ENCODE results near the gene TET3.
A peak's percentile ranks its signal among the peaks of the same experiment; 100 is the strongest.
"Not testable (repeated sequence)": the region's sequence is repeated elsewhere in the genome, so short reads cannot be mapped to it uniquely, and the experiment has no call there.

TET3 gene

DNA sequence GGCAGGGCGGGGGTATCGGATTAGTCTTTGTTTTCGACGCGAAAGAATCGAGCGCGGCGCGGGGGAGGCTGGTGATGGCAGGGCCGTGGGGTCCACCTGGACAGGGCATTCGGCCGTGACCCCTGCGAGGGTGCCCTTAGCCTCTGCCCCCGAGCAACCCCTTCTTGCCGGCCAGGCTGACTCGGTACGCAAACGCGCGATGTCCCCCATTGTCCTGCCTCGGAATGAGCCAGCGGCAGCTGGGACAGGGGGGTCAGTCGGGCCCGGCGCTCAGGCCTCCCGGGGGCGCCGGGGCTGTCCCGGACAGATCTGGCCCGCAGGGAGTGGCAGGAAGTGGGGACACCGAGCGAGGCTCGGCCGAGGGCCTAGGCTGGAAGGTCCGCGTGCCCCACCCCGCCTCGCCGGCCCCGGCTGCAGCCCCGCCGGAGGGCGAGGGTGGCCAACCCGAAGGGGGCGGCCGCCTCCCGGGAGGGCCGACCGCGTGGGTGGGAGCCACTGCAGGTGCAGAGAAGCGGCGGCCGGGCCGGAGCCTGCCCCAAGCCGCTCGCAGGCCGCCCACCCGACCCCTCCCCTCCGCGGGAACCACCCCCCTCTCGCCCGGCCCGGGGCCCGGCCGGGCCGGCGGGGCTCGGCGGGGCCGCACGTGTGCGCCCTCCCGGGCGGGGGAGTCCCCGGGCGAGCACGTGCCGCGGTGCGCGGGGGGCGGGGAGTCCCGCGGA is at the start of gene TET3:
TET3 (plus strand) TSS at position 708 of the 719 bp plus-strand sequence. CDS start 1,494 bp downstream, outside the sequence.
- peak in 1 of 2 donors; percentile 53 for DNase-seq (ENCODE audit: low read depth in 1 of 2, low spot score in 1 of 2)

GRCh38 chr2:73935641-73936040 is 49.1 kb upstream of the TET3 start:
- no peak for DNase-seq (ENCODE audit: low read depth in 1 of 2, low spot score in 1 of 2)

DNA sequence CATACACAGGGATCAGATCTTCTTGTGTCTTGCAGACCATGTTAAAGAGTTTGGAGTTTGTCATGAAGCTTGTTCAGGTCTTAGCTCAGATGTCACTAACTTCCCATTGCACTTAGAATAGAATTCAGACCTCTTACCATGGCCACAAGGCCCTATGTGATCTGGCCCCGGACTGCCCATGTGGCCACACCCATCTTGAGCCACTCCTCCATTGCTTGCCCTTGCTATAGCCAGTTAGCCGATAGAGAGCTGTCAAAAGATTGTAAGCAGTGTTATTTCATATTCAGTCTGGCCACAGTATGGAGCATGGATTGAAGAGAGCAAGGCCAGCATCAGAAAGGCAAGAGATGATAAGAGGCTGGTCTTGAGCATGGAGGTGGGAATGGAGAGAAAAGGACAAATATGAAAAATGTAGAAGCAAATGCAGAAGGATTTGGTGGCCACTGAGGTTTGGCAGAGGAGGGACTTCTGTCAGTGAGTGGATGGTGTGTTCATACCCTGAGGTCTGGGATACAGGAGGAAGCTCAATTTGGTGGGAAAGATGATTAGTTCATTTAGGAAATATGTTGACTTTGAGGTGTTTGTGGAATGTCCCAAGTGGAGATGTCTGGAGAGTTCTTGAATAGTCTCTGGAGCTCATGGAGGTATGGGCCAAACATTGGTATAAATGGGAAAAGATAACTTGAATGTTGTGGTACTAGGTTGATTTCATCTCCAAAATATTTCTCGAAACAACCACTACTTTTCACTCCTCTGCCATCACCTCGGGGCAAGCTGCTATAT is 47.4 kb upstream of the TET3 start:
- no peak for DNase-seq (ENCODE audit: low read depth in 1 of 2, low spot score in 1 of 2)

- DNase-seq (ENCODE audit: low read depth in 1 of 2, low spot score in 1 of 2): no peak
These were observed 46.8 kb upstream of the TET3 start for GRCh38 chr2:73937899-73938298.

- no peak for DNase-seq (ENCODE audit: low read depth in 1 of 2, low spot score in 1 of 2)
These were observed 45.9 kb upstream of the TET3 start for GRCh38 chr2:73938718-73939352.

GRCh38 chr2:73939419-73939818 is 45.3 kb upstream of the TET3 start:
- DNase-seq (ENCODE audit: low read depth in 1 of 2, low spot score in 1 of 2): no peak

- not testable (repeated sequence) for DNase-seq (ENCODE audit: low read depth in 1 of 2, low spot score in 1 of 2)
These were observed 44.6 kb upstream of the TET3 start for GRCh38 chr2:73940066-73940465.

DNA sequence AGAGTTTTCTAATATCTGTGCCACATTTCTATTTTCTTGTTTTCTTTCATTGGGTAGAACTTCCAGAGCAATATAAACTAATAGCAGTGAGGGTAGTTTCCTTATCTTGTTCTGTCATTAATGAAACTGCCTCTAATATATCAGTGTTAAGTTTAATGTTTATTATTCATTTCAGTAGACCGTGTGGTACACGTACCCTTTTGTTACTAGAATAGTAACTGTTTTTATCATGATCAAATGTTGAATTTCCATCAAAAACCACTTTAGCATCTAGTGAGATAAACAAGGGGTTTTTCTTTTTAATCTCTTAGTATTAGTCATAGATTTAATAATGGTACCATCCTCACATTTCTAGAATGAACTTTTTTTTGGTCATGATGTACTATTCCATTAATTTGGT is 42.0 kb upstream of the TET3 start:
- DNase-seq (ENCODE audit: low read depth in 1 of 2, low spot score in 1 of 2): no peak

GRCh38 chr2:73944714-73945113 is 40.0 kb upstream of the TET3 start:
- no peak for DNase-seq (ENCODE audit: low read depth in 1 of 2, low spot score in 1 of 2)

DNA sequence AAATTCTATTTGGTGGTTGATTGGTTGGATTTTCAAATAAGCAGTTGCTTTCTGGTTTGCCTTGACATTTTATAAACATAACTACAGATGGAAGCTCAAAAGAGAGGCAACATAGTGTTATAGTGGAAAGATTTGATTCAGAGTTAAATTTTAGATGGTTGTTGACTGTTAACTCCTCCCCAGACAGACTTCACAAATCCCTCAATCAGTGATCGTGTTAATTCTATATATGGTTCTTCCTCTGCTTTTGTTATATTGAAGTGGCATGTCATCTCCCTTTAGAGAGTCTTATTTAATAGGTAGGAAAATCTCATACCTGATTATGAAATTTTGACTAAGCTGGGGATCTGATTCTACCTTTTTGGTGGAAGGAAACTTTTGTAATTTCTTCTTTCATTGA is 38.5 kb upstream of the TET3 start:
- DNase-seq (ENCODE audit: low read depth in 1 of 2, low spot score in 1 of 2): no peak

DNA sequence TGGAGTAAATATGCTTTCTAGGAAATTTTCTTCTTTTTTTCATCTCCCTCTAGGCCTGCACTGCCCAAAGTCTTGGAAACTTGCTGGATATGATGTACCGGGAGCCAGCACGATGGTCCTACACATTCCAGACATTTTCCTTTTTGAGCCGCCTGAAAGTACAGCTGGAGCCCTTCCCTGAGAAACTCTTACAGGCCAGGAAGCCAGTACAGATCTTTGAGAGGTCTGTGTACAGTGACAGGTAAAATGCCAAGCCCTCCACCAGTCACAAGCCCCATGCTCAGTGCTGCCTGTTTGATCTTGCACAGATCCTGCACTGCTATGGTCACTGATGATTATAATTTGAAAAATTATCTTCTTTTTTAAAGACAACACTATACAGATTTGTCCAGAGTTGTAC is 38.0 kb upstream of the TET3 start:
- no peak for DNase-seq (ENCODE audit: low read depth in 1 of 2, low spot score in 1 of 2)

- DNase-seq (ENCODE audit: low read depth in 1 of 2, low spot score in 1 of 2): no peak
These were observed 37.2 kb upstream of the TET3 start for GRCh38 chr2:73947412-73948018.

DNA sequence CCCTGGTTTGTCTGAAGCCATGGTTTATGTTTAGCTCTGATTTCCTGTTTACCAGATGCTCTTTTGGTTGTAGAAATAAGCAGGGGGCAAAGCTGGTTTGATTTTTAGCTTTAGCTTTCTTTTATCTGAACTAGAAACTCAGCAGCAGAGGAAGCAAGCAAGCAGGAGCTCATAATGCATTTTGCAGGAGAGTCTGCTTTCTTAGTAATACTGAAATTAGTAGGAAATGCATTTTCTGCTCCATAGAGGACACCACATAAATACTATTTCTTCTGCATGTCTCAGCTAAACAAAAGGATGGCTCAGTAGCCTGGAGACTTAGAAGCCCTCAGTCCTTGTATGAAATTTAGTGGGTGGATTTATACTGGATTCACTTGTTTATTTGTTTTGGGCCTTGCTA is 34.9 kb upstream of the TET3 start:
- DNase-seq (ENCODE audit: low read depth in 1 of 2, low spot score in 1 of 2): no peak

GRCh38 chr2:73952499-73953446 is 31.9 kb upstream of the TET3 start:
- DNase-seq (ENCODE audit: low read depth in 1 of 2, low spot score in 1 of 2): no peak

DNA sequence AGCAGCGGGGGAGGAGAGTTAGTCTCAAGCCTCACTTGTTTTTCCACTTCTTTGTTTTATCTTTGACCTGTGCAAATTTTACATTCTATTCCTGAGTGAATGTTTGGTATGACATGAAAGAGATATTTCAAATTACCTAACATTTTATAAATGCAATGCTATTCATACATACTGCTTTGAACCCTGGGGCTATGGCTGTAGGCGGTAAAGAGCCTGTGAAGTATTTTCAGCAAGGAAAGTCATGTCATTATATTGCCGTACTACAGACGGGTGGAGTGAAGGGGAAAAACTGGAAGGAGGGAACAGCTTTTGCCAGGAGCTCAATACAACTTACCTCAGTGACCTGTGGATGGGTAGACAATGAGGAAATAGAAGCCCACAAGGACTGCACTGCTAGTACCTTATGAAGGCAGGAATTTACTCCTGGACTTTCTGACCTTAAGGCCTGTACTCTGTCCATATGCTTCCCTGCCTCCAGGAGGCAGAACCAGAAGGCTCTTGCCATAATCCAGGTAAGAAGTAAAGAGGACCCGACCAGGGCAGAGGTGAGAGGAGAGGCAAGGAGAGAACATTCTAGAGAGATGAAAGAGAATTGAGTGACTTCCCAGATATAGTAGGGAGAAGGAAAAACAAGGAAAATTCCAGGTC is 28.4 kb upstream of the TET3 start:
- DNase-seq (ENCODE audit: low read depth in 1 of 2, low spot score in 1 of 2): no peak

GRCh38 chr2:73961274-73961673 is 23.4 kb upstream of the TET3 start:
- DNase-seq (ENCODE audit: low read depth in 1 of 2, low spot score in 1 of 2): no peak

- no peak for DNase-seq (ENCODE audit: low read depth in 1 of 2, low spot score in 1 of 2)
These were observed 22.7 kb upstream of the TET3 start for GRCh38 chr2:73961823-73962615.

DNA sequence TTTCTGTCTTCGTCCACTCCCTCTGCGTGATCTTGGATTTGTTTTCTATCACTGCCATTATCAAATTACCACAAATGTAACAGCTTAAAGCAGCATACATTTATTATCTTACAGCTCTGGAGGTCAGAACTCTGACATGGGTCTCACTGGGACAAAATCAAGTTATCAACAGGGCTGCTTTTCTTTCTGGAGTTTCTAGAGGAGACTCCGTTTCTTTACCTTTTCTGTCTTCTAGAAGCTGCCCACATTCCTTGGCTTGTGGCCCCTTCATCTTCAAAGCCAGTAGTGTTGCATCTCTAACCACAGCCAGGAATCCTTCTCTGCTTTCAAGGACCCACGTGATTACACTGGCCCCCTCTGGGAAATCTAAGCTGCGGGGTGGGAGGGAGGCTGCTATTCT is 21.9 kb upstream of the TET3 start:
- no peak for DNase-seq (ENCODE audit: low read depth in 1 of 2, low spot score in 1 of 2)

DNA sequence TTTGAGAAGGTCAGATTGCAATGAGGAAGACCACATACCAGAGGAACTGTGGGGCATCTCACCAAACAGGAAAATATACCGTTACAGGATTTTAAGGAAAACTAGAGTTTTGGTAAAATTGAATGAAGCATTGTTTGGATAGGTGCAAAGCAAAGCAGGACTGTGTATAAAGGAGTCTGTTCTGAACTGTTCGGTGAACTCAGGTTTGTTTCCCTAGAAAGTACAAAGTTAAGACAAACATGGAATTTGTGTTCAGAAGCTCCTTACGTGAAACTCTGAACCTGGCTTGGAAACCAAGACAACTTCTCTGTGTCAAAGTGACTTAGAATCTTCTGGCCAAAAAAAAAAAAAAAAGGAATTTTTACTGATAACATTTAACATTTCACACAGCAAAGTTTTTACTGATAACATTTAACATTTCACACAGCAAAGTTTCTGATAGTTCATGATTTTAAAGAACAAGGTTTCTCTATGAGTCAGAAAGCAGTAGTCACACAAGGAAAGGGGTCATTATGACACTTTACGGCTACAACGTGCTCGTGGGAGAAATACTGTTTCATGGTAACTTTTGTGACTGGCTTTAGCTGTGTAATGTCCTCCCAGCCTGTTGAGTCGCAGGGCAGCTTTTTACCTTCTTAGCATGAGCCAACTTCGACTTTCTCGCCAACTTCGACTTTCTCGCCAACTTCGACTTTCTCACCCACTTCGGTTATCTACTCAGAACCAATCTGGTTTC is 21.2 kb upstream of the TET3 start:
- no peak for DNase-seq (ENCODE audit: low read depth in 1 of 2, low spot score in 1 of 2)

Data from activated T-helper 1 cell treated with anti-CD3 and anti-CD28 coated beads, Interleukin-2, amount 50 U/mL, for 16 hours (primary cell).